Measurements from ENCODE around the gene ZNF497. TPM values are rescaled to one million over a fixed set of nuclear protein-coding genes. Genes with fewer than 3 reads are reported as not detected.
"Not testable (repeated sequence)": the region's sequence is repeated elsewhere in the genome, so short reads cannot be mapped to it uniquely, and the experiment has no call there.

Gene ZNF497
- total and polyA plus RNA-seq, 2 donors (not counting 1 experiment from before 2014, with no cell fraction given), result 0.03 to 2.5 TPM

- Histone ChIP-seq H3K36me3 (ENCODE audit: control insufficient read depth, insufficient read depth, low read length) (peaks cover 2% of the 10 kb centered on the region), H3K27ac (ENCODE audit: insufficient read depth, low read length) (no peak overlapping the region), H4K20me1 (ENCODE audit: control insufficient read depth, extremely low read depth, insufficient read depth, low read length) (no peaks in the 10 kb centered on the region), H2AFZ (ENCODE audit: low read length) (no peak overlapping the region), H3K4me2 (ENCODE audit: extremely low read depth, insufficient read depth, low read length) (no peak overlapping the region), H3K79me2 (ENCODE audit: control insufficient read depth, insufficient read depth, low read length) (no peaks in the 10 kb centered on the region), H3K9me3 (ENCODE audit: control insufficient read depth, insufficient read depth, low read depth, low read length) (no peaks in the 10 kb centered on the region), H3K4me3 (replicated peaks in 1 of 4; ENCODE audit: control extremely low read depth in 1 of 4, insufficient read depth in 1 of 4, low read depth in 3 of 4, low read length in 4 of 4) (no peak overlapping the region), H3K27me3 (ENCODE audit: control insufficient read depth, insufficient read depth, low read length) (no peaks in the 10 kb centered on the region), H3K4me1 (ENCODE audit: control insufficient read depth, extremely low read depth, insufficient read depth, low read length) (no peaks in the 10 kb centered on the region), H3K9ac (ENCODE audit: insufficient read depth, low read length) (no peak overlapping the region)
- TF ChIP-seq CTCF (conservative IDR thresholded peaks at IDR 0.05 in 1 of 2, IDR thresholded peaks at IDR 0.05 in 1 of 2; ENCODE audit: low read depth in 1 of 2, low read length in 2 of 2) (no peak), EZH2 (IDR thresholded peaks at IDR 0.05; ENCODE audit: low read length, missing control alignments) (no peak)
- no peak for DNase-seq (ENCODE audit: low read depth in 2 of 2)
Observed at GRCh38 chr19:58350871-58351557, 11.5 kb downstream of the ZNF497 start.

- Histone ChIP-seq H2AFZ (ENCODE audit: low read length) (no peak overlapping the region), H3K79me2 (ENCODE audit: control insufficient read depth, insufficient read depth, low read length) (no peaks in the 10 kb centered on the region), H3K27me3 (ENCODE audit: control insufficient read depth, insufficient read depth, low read length) (no peaks in the 10 kb centered on the region), H3K9ac (ENCODE audit: insufficient read depth, low read length) (no peak overlapping the region), H4K20me1 (ENCODE audit: control insufficient read depth, extremely low read depth, insufficient read depth, low read length) (no peaks in the 10 kb centered on the region), H3K9me3 (ENCODE audit: control insufficient read depth, insufficient read depth, low read depth, low read length) (no peaks in the 10 kb centered on the region), H3K4me1 (ENCODE audit: control insufficient read depth, extremely low read depth, insufficient read depth, low read length) (no peaks in the 10 kb centered on the region), H3K36me3 (ENCODE audit: control insufficient read depth, insufficient read depth, low read length) (peaks cover 2% of the 10 kb centered on the region), H3K4me2 (ENCODE audit: extremely low read depth, insufficient read depth, low read length) (no peak overlapping the region), H3K27ac (ENCODE audit: insufficient read depth, low read length) (no peak overlapping the region), H3K4me3 (replicated peaks in 1 of 4; ENCODE audit: control extremely low read depth in 1 of 4, insufficient read depth in 1 of 4, low read depth in 3 of 4, low read length in 4 of 4) (no peak overlapping the region)
- DNase-seq (ENCODE audit: low read depth in 2 of 2), result no peak
- TF ChIP-seq EZH2 (IDR thresholded peaks at IDR 0.05; ENCODE audit: low read length, missing control alignments) (no peak), CTCF (conservative IDR thresholded peaks at IDR 0.05 in 1 of 2, IDR thresholded peaks at IDR 0.05 in 1 of 2; ENCODE audit: low read depth in 1 of 2, low read length in 2 of 2) (no peak)
Observed at GRCh38 chr19:58350001-58350861, 12.3 kb downstream of the ZNF497 start.

GRCh38 chr19:58349590-58349989 lies 13.0 kb downstream of the ZNF497 start:
- no peaks in the 10 kb centered on the region for H3K4me1 ChIP-seq (ENCODE audit: control insufficient read depth, extremely low read depth, insufficient read depth, low read length)
- no peak overlapping the region for H3K27ac ChIP-seq (ENCODE audit: insufficient read depth, low read length)
- no peak overlapping the region for H3K9ac ChIP-seq (ENCODE audit: insufficient read depth, low read length)
- H2AFZ ChIP-seq (ENCODE audit: low read length), result no peak overlapping the region
- H3K79me2 ChIP-seq (ENCODE audit: control insufficient read depth, insufficient read depth, low read length), result no peaks in the 10 kb centered on the region
- H4K20me1 ChIP-seq (ENCODE audit: control insufficient read depth, extremely low read depth, insufficient read depth, low read length), result no peaks in the 10 kb centered on the region
- no peak overlapping the region for H3K4me3 ChIP-seq (replicated peaks in 1 of 4; ENCODE audit: control extremely low read depth in 1 of 4, insufficient read depth in 1 of 4, low read depth in 3 of 4, low read length in 4 of 4)
- H3K36me3 ChIP-seq (ENCODE audit: control insufficient read depth, insufficient read depth, low read length), result peaks cover 2% of the 10 kb centered on the region
- TF ChIP-seq CTCF (conservative IDR thresholded peaks at IDR 0.05 in 1 of 2, IDR thresholded peaks at IDR 0.05 in 1 of 2; ENCODE audit: low read depth in 1 of 2, low read length in 2 of 2), result no peak
- TF ChIP-seq EZH2 (IDR thresholded peaks at IDR 0.05; ENCODE audit: low read length, missing control alignments), result no peak
- no peak for DNase-seq (ENCODE audit: low read depth in 2 of 2)
- no peaks in the 10 kb centered on the region for H3K27me3 ChIP-seq (ENCODE audit: control insufficient read depth, insufficient read depth, low read length)
- no peak overlapping the region for H3K4me2 ChIP-seq (ENCODE audit: extremely low read depth, insufficient read depth, low read length)
- H3K9me3 ChIP-seq (ENCODE audit: control insufficient read depth, insufficient read depth, low read depth, low read length), result no peaks in the 10 kb centered on the region

GRCh38 chr19:58348080-58348479 lies 14.5 kb downstream of the ZNF497 start:
- H3K79me2 ChIP-seq (ENCODE audit: control insufficient read depth, insufficient read depth, low read length); H3K27me3 ChIP-seq (ENCODE audit: control insufficient read depth, insufficient read depth, low read length); H3K9ac ChIP-seq (ENCODE audit: insufficient read depth, low read length); H3K36me3 ChIP-seq (ENCODE audit: control insufficient read depth, insufficient read depth, low read length); H3K27ac ChIP-seq (ENCODE audit: insufficient read depth, low read length); DNase-seq (ENCODE audit: low read depth in 2 of 2); H4K20me1 ChIP-seq (ENCODE audit: control insufficient read depth, extremely low read depth, insufficient read depth, low read length); H3K9me3 ChIP-seq (ENCODE audit: control insufficient read depth, insufficient read depth, low read depth, low read length); H3K4me1 ChIP-seq (ENCODE audit: control insufficient read depth, extremely low read depth, insufficient read depth, low read length): not testable (repeated sequence)
- H2AFZ ChIP-seq (ENCODE audit: low read length), result peak overlapping the region; percentile 48
- peak overlapping the region; percentile 58 to 80 (median 68) for H3K4me3 ChIP-seq (replicated peaks in 1 of 4; ENCODE audit: control extremely low read depth in 1 of 4, insufficient read depth in 1 of 4, low read depth in 3 of 4, low read length in 4 of 4)
- peak overlapping the region; percentile 87 for H3K4me2 ChIP-seq (ENCODE audit: extremely low read depth, insufficient read depth, low read length)

All from fibroblast of lung (primary cell).